HUES6 (cell line): ENCODE measurements around the gene CDCP2.

ENCODE experiments used
- H3K27ac ChIP-seq: 2 replicates; pipeline ENCODE4 v1.7.0; 2013; ENCODE audit warnings: low read depth, mild to moderate bottlenecking, low read length, inconsistent platforms
- H3K27me3 ChIP-seq: 2 replicates; pipeline ENCODE4 v1.6.1; 2013; ENCODE audit warnings: low read length; ENCODE audit not compliant: control insufficient read depth, insufficient read depth
- H3K36me3 ChIP-seq: 2 replicates; pipeline ENCODE4 v1.6.1; 2013; ENCODE audit warnings: low read length; ENCODE audit not compliant: control insufficient read depth, insufficient read depth
- H3K4me1 ChIP-seq: 2 replicates; pipeline ENCODE4 v1.6.1; 2013; ENCODE audit warnings: low read length; ENCODE audit not compliant: control insufficient read depth, insufficient read depth
- H3K4me3 ChIP-seq: 2 replicates; pipeline ENCODE4 v1.5.1; 2013; ENCODE audit warnings: low read depth, low read length
- H3K9ac ChIP-seq: one replicate; pipeline ENCODE4 v1.6.1; 2013; ENCODE audit warnings: mild to moderate bottlenecking, low read length
- H3K9me3 ChIP-seq: 2 replicates; pipeline ENCODE4 v1.6.1; 2013; ENCODE audit warnings: low read depth, low read length; ENCODE audit not compliant: control insufficient read depth, insufficient read depth

Gene CDCP2

DNA sequence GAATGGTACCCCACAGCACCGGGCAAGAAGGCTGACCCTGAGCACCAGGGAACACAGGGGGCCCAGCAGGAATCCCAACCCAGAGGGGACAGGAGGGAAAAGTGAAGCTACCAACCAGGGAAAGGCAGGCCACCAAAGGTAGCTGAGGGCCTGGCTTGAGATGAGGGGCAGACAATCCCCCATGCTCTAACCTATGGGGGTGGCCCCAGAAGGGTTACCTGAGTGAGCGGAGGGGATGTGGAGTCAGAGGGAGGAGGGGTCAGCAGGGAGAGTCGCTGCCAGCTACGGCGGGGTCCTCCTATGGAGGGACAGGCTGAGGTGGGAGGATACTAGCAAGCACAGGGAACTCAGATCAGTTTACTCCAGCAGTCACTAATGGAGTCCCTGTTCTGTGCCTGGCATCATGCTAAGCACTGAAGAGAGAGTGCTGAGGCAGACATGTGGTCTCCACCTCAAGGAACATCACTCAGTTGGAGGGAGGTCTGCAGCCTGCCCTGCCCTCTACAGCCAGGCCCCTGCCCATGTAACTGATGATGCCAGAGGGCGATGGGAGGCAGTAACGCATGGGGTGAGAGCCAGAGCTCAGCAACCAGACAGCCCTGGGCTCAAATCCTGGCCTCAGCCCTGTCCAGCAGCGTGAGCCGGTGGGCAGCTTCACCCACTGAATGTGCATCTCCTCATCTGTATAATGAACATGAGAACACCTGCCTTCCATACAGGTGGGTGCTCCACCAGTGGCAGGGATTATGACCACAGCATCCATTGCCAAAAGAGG is 25.7 kb upstream of the CDCP2 start:
- Histone ChIP-seq H3K27ac (no peak overlapping the region), H3K4me1 (0 out of 2 replicates have a peak, but pooled peaks cover 2% of the 10 kb centered on the region), H3K36me3 (no peaks in the 10 kb centered on the region; the same call in 1 of the 2 replicates), H3K9me3 (no peaks in the 10 kb centered on the region), H3K4me3 (no peak overlapping the region), H3K9ac (no peak overlapping the region), H3K27me3 (no peaks in the 10 kb centered on the region)

DNA sequence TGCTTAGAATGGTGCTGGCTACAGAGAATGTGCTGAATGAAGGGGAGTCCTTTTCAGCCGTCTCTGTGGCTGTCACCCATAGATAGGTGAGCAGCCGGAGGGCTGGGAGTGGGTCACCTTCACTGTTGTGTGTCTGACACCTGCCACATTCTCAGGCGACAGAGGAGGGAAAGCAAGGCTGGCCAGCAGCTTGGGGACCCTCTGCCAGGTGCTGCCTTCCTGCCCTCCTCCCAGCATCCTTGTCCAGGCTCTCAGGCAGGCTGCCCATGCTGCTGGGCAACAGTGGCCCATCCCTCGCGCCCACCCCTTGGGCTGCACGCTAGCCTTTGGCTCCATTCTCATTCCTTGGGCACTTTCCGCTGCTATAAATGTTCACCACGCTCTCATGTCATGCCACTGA is 24.9 kb upstream of the CDCP2 start:
- 0 out of 2 replicates have a peak, but pooled peaks cover 2% of the 10 kb centered on the region for H3K4me1 ChIP-seq
- H3K9me3 ChIP-seq: no peaks in the 10 kb centered on the region
- H3K9ac ChIP-seq: no peak overlapping the region
- H3K4me3 ChIP-seq: no peak overlapping the region
- H3K36me3 ChIP-seq: no peaks in the 10 kb centered on the region; the same call in 1 of the 2 replicates
- H3K27me3 ChIP-seq: no peaks in the 10 kb centered on the region
- no peak overlapping the region for H3K27ac ChIP-seq

DNA sequence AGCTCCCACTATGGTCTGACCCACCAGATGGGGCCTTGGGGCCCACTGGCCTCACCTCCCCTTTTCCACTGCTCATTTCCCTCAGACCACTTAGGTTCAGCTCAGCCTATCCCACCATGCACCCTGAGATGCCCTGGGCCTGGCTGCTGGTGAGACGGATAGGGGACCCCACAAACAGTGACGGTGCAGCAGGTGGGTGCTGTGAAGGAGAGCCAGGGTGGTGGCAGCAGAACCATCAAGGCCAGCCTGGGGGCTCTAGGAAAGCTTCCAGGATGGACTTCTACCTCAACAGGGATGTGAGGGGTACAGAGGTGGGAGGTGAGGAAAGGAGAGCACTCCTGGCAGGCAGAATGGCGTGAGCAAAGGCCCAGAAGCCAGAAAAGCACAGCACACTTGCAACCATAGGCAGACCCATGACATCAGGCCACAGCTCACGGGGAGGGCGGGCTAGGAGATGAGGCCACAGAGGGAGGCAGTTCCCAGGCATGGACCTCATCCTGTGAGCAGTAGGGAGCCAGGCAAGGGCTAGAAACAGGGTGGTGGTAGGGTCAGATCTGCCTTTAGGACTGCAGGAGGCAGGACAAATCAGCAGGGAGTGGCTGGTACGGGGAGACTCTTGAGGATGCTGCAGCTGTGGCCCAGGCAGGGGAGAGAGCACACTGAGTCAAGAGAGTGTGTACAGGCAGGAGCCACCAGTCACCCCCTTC is 24.0 kb upstream of the CDCP2 start:
- Histone ChIP-seq H3K4me3 (no peak overlapping the region), H3K27ac (no peak overlapping the region), H3K36me3 (no peaks in the 10 kb centered on the region; the same call in 1 of the 2 replicates), H3K27me3 (no peaks in the 10 kb centered on the region), H3K4me1 (no peaks in the 10 kb centered on the region), H3K9me3 (no peaks in the 10 kb centered on the region), H3K9ac (no peak overlapping the region)

- Histone ChIP-seq H3K36me3 (no peaks in the 10 kb centered on the region), H3K27me3 (no peaks in the 10 kb centered on the region), H3K27ac (no peak overlapping the region), H3K4me3 (no peak overlapping the region), H3K4me1 (no peaks in the 10 kb centered on the region), H3K9me3 (no peaks in the 10 kb centered on the region), H3K9ac (no peak overlapping the region)
These were observed 21.3 kb upstream of the CDCP2 start for GRCh38 chr1:54174106-54174505.

DNA sequence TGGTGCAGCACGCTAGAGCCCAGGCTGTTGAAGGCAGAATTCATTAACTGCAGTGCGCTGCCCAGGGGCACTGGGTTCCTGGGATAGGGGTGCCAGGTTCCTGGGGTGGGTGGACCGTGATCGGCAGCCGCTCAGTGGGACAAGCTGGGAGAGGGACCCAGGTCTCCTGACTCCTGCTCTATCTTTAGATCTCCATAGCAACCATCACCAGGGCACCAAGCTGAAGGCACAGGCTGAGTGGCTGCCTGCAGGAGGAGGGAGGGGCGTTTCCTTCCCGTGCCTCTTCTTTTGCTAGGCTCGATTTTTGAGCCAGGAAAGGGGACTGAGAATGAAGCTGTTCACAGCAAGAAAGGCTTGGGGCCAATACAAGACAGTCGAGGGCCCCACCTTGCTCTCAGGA is 20.9 kb upstream of the CDCP2 start:
- Histone ChIP-seq H3K36me3 (no peaks in the 10 kb centered on the region), H3K9me3 (no peaks in the 10 kb centered on the region), H3K4me3 (no peak overlapping the region), H3K27me3 (no peaks in the 10 kb centered on the region), H3K9ac (no peak overlapping the region), H3K4me1 (no peaks in the 10 kb centered on the region), H3K27ac (no peak overlapping the region)

DNA sequence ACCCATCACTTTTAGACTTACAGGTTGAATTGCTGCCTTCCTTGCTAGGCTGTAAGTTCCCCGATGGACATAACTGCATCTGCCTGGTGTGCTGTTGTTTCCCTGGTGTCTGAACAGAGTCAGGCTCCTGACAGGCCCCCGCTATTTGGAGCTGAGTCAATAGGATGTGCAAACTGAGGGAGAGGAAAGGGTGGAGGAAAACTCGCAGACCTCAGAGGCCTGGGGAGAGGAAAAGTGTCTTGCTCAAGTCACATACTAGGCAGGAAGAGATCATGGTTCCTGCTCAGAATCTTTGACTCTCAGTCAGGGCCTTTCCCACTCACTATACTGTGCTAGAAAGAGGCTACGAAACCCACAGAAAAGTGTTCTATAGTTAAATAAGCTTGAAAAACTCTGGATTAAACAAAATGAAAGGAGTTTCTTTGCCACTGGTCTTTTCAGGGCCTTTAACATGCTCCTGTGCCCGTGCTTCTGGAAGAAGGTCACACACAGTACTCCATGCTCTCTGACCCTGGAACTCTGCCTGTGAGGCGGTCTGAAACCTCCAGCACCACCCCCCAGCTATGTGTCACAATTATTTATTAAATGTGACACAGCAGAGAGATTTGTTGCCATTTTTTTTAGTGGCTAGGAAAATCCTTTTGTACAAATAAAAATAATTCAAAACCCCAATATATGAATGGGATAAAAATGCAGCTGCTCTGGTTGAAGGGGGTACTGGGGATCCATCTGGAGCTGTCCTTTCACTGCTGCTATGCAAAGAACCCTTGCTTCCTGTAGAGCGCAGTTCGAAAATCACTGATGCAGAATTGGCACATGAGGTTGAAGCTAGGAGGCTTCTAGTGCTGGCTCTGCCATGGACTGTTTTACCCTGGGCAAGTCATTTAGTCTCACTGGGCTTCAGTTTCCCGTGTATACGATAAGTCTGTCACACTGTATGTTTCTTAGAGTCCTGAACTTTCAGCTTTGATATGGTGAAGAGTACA is 20.1 kb upstream of the CDCP2 start:
- H3K9me3 ChIP-seq: no peaks in the 10 kb centered on the region
- H3K4me3 ChIP-seq: no peak overlapping the region
- no peaks in the 10 kb centered on the region for H3K27me3 ChIP-seq
- H3K27ac ChIP-seq: no peak overlapping the region
- no peaks in the 10 kb centered on the region for H3K36me3 ChIP-seq
- H3K9ac ChIP-seq: no peak overlapping the region
- no peaks in the 10 kb centered on the region for H3K4me1 ChIP-seq

DNA sequence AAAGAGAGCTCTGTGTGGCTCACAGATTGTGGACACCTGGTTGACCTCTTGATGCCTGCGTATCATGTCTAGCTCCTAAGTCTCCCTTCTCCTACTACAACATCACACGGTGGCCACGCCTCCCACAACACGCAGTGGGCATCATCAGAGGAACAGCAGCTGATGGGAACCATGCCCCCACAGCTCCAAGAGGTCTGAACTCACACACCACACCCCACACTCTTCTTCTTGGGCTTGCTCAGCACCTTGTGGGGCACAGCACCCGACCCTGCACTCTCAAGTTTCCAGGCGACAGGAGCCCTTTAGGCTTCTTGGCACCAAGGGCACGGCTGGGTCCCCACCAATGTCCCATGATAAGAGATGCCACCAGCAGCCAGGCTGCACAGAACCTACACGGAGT is 18.8 kb upstream of the CDCP2 start:
- no peak overlapping the region for H3K9ac ChIP-seq
- H3K4me3 ChIP-seq: no peak overlapping the region
- H3K27ac ChIP-seq: no peak overlapping the region
- no peaks in the 10 kb centered on the region for H3K4me1 ChIP-seq
- H3K27me3 ChIP-seq: no peaks in the 10 kb centered on the region
- H3K9me3 ChIP-seq: no peaks in the 10 kb centered on the region
- H3K36me3 ChIP-seq: no peaks in the 10 kb centered on the region

GRCh38 chr1:54171016-54171415 is 18.2 kb upstream of the CDCP2 start:
- Histone ChIP-seq H3K9ac (no peak overlapping the region), H3K4me3 (no peak overlapping the region), H3K36me3 (no peaks in the 10 kb centered on the region), H3K27me3 (no peaks in the 10 kb centered on the region), H3K27ac (no peak overlapping the region), H3K4me1 (no peaks in the 10 kb centered on the region), H3K9me3 (no peaks in the 10 kb centered on the region)

- H3K27me3 ChIP-seq: no peaks in the 10 kb centered on the region
- no peaks in the 10 kb centered on the region for H3K9me3 ChIP-seq
- H3K4me3 ChIP-seq: no peak overlapping the region
- H3K9ac ChIP-seq: no peak overlapping the region
- no peak overlapping the region for H3K27ac ChIP-seq
- H3K4me1 ChIP-seq: no peaks in the 10 kb centered on the region
- H3K36me3 ChIP-seq: no peaks in the 10 kb centered on the region
These were observed 16.3 kb upstream of the CDCP2 start for GRCh38 chr1:54169068-54169467.

GRCh38 chr1:54168206-54168965 is 15.6 kb upstream of the CDCP2 start:
- H3K27me3 ChIP-seq: no peaks in the 10 kb centered on the region
- no peaks in the 10 kb centered on the region for H3K4me1 ChIP-seq
- H3K9me3 ChIP-seq: no peaks in the 10 kb centered on the region
- H3K9ac ChIP-seq: no peak overlapping the region
- no peak overlapping the region for H3K4me3 ChIP-seq
- no peak overlapping the region for H3K27ac ChIP-seq
- no peaks in the 10 kb centered on the region for H3K36me3 ChIP-seq
